ENCODE data around the gene ARSA. TPM values are rescaled to one million over a fixed set of nuclear protein-coding genes. Genes with fewer than 3 reads are reported as not detected.

The ARSA gene
- 14.5 to 25.0 TPM (median 22.2 TPM) in 5 replicates for total RNA-seq (2022; extraction: Qiagen RNA extraction)

DNA sequence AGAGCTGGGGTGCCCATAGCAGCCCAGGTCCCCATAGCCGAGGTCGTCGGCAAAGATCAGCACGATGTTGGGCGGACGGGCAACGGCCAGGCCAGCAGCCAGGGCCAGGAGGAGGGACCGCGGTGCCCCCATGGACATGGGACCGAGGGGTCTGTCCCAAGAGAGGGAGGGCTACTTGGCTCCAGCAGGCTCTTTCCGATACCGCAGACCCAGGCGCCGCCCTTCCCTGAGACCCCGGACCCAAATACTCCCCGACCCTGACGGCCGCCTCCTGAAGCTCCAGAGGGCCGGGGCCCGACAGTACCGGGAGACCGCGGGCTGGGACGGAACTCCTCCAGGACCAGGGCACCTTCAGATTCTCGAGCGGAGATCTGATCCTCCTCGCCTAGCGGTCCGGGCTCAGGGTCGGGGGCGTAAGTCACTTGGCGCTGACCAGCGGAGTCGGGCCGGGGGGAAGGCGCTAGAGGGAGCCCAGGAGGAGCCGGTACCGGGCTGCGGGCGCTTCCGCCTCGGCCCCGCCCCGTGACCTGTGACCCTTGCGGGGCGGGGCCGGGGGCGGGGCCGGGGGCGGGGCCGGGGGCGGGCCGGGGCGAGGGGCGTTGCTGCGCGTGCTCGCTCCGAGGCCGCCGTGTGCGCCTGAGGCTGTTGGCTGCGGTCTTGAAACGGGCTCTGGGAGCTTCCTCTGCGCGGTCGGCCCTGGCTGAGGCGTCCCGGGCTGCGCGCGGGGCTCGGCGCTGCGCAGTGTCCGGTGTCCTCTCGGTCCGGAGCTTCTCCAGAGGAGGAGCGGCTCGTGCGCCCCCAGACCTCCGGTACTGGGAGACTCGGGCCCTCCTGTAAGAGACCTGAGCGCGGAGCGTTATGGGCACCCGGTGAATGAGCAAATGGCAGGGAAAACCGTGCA lies at the start of gene ARSA:
TSS of gene ARSA (minus strand) at position 511 of the 901 bp plus-strand sequence. CDS start at position 138, 373 bp downstream.

GRCh38 chr22:50672471-50673230 lies 44.7 kb upstream of the ARSA start, which contains the start of gene SHANK3:
SHANK3 (plus strand) TSS chr22:50672823.

GRCh38 chr22:50600538-50600937 lies 27.4 kb downstream of the ARSA start, which contains the start of gene MAPK8IP2:
MAPK8IP2 (plus strand) TSS chr22:50600793; CDS start chr22:50600819, 26 bp downstream.

GRCh38 chr22:50582493-50583293 lies 45.3 kb downstream of the ARSA start, which contains the start of gene CHKB:
CHKB (minus strand) TSS chr22:50582849; CDS start chr22:50582781, 68 bp downstream.

GRCh38 chr22:50577987-50578775 lies 49.8 kb downstream of the ARSA start, which contains the start of gene CPT1B:
CPT1B (minus strand) TSS chr22:50578427; CDS start chr22:50577915, 512 bp downstream.

Other genes starting within 250 kb of the ARSA start
- 14.3 to 27.8 TPM (median 25.7 TPM) in 5 replicates for gene SBF1, start 153.1 kb downstream of the ARSA start, total RNA-seq (2022; extraction: Qiagen RNA extraction)
- 0.38 to 0.62 TPM (median 0.60 TPM) in 5 replicates for gene ADM2, start 146.6 kb downstream of the ARSA start, total RNA-seq (2022; extraction: Qiagen RNA extraction)
- 0.07 TPM in 1 of 5 replicates, not detected in the others for gene MIOX, start 141.3 kb downstream of the ARSA start, total RNA-seq (2022; extraction: Qiagen RNA extraction)
- 27.3 to 47.9 TPM (median 46.9 TPM) in 5 replicates for gene LMF2, start 120.5 kb downstream of the ARSA start, total RNA-seq (2022; extraction: Qiagen RNA extraction)
- 32.2 to 35.3 TPM (median 32.7 TPM) in 5 replicates for gene NCAPH2, start 119.9 kb downstream of the ARSA start, total RNA-seq (2022; extraction: Qiagen RNA extraction)
- 3.4 to 7.5 TPM (median 4.4 TPM) in 5 replicates for gene SCO2, start 102.6 kb downstream of the ARSA start, total RNA-seq (2022; extraction: Qiagen RNA extraction)
- gene TYMP, start 98.1 kb downstream of the ARSA start, total RNA-seq (2022; extraction: Qiagen RNA extraction), result 9.2 to 17.3 TPM (median 15.2 TPM) in 5 replicates
- gene KLHDC7B, start 82.3 kb downstream of the ARSA start, total RNA-seq (2022; extraction: Qiagen RNA extraction), result not detected in 5 replicates
- 0.40 to 0.91 TPM (median 0.47 TPM) in 3 of 5 replicates, not detected in the others for gene SYCE3, start 65.2 kb downstream of the ARSA start, total RNA-seq (2022; extraction: Qiagen RNA extraction)
- 4.5 to 12.2 TPM (median 11.1 TPM) in 5 replicates for gene CPT1B, start 49.7 kb downstream of the ARSA start, total RNA-seq (2022; extraction: Qiagen RNA extraction)
- gene CHKB, start 45.3 kb downstream of the ARSA start, total RNA-seq (2022; extraction: Qiagen RNA extraction), result 11.5 to 19.4 TPM (median 15.2 TPM) in 5 replicates
- 2.5 to 4.0 TPM (median 3.6 TPM) in 5 replicates for gene MAPK8IP2, start 27.4 kb downstream of the ARSA start, total RNA-seq (2022; extraction: Qiagen RNA extraction)
- gene SHANK3, start 44.7 kb upstream of the ARSA start, total RNA-seq (2022; extraction: Qiagen RNA extraction), result 2.5 to 5.6 TPM (median 4.2 TPM) in 5 replicates
- gene ACR, start 110.1 kb upstream of the ARSA start, total RNA-seq (2022; extraction: Qiagen RNA extraction), result 0.08 to 0.15 TPM in 2 of 5 replicates, not detected in the others
- 13.2 to 20.4 TPM (median 18.8 TPM) in 5 replicates for gene RABL2B, start 155.5 kb upstream of the ARSA start, total RNA-seq (2022; extraction: Qiagen RNA extraction)

All from A549 treated with dexamethasone at 1 μM for 4 hours (cell line).